ENCODE data around the gene PTGR1. TPM values are rescaled to one million over a fixed set of nuclear protein-coding genes. Genes with fewer than 3 reads are reported as not detected.

The PTGR1 gene
- total and polyA plus RNA-seq, 2 experiments from 2014 or later = 19.1 to 24.7 TPM

GRCh38 chr9:111531716-111532115, 67.7 kb downstream of the PTGR1 start:
- no peaks in the 10 kb centered on the region for H3K9me2 ChIP-seq (ENCODE audit: insufficient read depth)
- H3K4me3 ChIP-seq = no peak overlapping the region
- H3K4me1 Mint-ChIP-seq = peaks cover 36% of the 10 kb centered on the region

More at GRCh38 chr9:111531716-111532115, 67.7 kb downstream of the PTGR1 start:
- peaks cover 8% of the 10 kb centered on the region for H3K27me3 Mint-ChIP-seq (ENCODE audit: insufficient read depth, low read depth, poor library complexity)
- TF ChIP-seq ZNF331 (CRISPR knock-in tag; IDR thresholded peaks at IDR 0.05; ENCODE audit: low read depth) (no peak), POLR2AphosphoS5 (IDR thresholded peaks at IDR 0.05; ENCODE audit: low read depth) (no peak), JUNB (IDR thresholded peaks at IDR 0.05; ENCODE audit: unreplicated experiment) (no peak), EZH2phosphoT487 (IDR thresholded peaks at IDR 0.05; ENCODE audit: unreplicated experiment) (no peak), EZH2 (IDR thresholded peaks at IDR 0.05; ENCODE audit: low read depth, unreplicated experiment) (no peak), STAT1 (IDR thresholded peaks at IDR 0.05; ENCODE audit: unreplicated experiment) (no peak), ZNF114 (CRISPR knock-in tag; IDR thresholded peaks at IDR 0.05) (no peak), ETS1 (IDR thresholded peaks at IDR 0.05) (no peak), NANOG (IDR thresholded peaks at IDR 0.05; ENCODE audit: borderline replicate concordance) (no peak), CREB1 (CRISPR knock-in tag; IDR thresholded peaks at IDR 0.05; ENCODE audit: low read depth) (no peak)
- TF ChIP-seq, protein P1, sequence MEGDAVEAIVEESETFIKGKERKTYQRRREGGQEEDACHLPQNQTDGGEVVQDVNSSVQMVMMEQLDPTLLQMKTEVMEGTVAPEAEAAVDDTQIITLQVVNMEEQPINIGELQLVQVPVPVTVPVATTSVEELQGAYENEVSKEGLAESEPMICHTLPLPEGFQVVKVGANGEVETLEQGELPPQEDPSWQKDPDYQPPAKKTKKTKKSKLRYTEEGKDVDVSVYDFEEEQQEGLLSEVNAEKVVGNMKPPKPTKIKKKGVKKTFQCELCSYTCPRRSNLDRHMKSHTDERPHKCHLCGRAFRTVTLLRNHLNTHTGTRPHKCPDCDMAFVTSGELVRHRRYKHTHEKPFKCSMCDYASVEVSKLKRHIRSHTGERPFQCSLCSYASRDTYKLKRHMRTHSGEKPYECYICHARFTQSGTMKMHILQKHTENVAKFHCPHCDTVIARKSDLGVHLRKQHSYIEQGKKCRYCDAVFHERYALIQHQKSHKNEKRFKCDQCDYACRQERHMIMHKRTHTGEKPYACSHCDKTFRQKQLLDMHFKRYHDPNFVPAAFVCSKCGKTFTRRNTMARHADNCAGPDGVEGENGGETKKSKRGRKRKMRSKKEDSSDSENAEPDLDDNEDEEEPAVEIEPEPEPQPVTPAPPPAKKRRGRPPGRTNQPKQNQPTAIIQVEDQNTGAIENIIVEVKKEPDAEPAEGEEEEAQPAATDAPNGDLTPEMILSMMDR (conservative IDR thresholded peaks at IDR 0.05; ENCODE audit: low read depth in 2 of 2) = no peak
- TF ChIP-seq, protein P2, sequence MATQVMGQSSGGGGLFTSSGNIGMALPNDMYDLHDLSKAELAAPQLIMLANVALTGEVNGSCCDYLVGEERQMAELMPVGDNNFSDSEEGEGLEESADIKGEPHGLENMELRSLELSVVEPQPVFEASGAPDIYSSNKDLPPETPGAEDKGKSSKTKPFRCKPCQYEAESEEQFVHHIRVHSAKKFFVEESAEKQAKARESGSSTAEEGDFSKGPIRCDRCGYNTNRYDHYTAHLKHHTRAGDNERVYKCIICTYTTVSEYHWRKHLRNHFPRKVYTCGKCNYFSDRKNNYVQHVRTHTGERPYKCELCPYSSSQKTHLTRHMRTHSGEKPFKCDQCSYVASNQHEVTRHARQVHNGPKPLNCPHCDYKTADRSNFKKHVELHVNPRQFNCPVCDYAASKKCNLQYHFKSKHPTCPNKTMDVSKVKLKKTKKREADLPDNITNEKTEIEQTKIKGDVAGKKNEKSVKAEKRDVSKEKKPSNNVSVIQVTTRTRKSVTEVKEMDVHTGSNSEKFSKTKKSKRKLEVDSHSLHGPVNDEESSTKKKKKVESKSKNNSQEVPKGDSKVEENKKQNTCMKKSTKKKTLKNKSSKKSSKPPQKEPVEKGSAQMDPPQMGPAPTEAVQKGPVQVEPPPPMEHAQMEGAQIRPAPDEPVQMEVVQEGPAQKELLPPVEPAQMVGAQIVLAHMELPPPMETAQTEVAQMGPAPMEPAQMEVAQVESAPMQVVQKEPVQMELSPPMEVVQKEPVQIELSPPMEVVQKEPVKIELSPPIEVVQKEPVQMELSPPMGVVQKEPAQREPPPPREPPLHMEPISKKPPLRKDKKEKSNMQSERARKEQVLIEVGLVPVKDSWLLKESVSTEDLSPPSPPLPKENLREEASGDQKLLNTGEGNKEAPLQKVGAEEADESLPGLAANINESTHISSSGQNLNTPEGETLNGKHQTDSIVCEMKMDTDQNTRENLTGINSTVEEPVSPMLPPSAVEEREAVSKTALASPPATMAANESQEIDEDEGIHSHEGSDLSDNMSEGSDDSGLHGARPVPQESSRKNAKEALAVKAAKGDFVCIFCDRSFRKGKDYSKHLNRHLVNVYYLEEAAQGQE (IDR thresholded peaks at IDR 0.05; ENCODE audit: unreplicated experiment) = no peak
- no peak overlapping the region for H3K4me3 Mint-ChIP-seq
- H3K79me2 ChIP-seq (replicated peaks; ENCODE audit: insufficient read depth) = peaks cover 60% of the 10 kb centered on the region
- H4K20me1 ChIP-seq (replicated peaks; ENCODE audit: insufficient read depth) = no peaks in the 10 kb centered on the region; the same call in 1 of the 2 replicates
- H3K4me1 ChIP-seq (ENCODE audit: insufficient read depth) = peaks cover 37% of the 10 kb centered on the region
- H3K9me3 Mint-ChIP-seq = peaks cover 41% of the 10 kb centered on the region
- ATAC-seq (no peak), DNase-seq (ENCODE audit: low spot score) (no peak)
- peaks cover 45% of the 10 kb centered on the region for H3K36me3 ChIP-seq (ENCODE audit: insufficient read depth)
- peaks cover 20% of the 10 kb centered on the region for H3F3A ChIP-seq (replicated peaks; ENCODE audit: low read depth)
- peaks cover 90% of the 10 kb centered on the region for H3K36me3 Mint-ChIP-seq (ENCODE audit: low read depth)
- H3K4me2 ChIP-seq = no peak overlapping the region
- H3K27ac ChIP-seq (ENCODE audit: low read depth) = no peak overlapping the region
- no peak overlapping the region; the same call in 1 of the 2 replicates for H3K27ac Mint-ChIP-seq
- no peaks in the 10 kb centered on the region for H3K27me3 ChIP-seq (ENCODE audit: insufficient read depth)
- no peak overlapping the region for H2AFZ ChIP-seq

All from GM23338 (cell line).